ENCODE data around the gene EIF4EBP2. TPM values are rescaled to one million over a fixed set of nuclear protein-coding genes. Genes with fewer than 3 reads are reported as not detected.

The EIF4EBP2 gene
- total RNA-seq, 4 donors from 2014 or later: 68.4 to 87.9 (median 77.2) TPM

DNA sequence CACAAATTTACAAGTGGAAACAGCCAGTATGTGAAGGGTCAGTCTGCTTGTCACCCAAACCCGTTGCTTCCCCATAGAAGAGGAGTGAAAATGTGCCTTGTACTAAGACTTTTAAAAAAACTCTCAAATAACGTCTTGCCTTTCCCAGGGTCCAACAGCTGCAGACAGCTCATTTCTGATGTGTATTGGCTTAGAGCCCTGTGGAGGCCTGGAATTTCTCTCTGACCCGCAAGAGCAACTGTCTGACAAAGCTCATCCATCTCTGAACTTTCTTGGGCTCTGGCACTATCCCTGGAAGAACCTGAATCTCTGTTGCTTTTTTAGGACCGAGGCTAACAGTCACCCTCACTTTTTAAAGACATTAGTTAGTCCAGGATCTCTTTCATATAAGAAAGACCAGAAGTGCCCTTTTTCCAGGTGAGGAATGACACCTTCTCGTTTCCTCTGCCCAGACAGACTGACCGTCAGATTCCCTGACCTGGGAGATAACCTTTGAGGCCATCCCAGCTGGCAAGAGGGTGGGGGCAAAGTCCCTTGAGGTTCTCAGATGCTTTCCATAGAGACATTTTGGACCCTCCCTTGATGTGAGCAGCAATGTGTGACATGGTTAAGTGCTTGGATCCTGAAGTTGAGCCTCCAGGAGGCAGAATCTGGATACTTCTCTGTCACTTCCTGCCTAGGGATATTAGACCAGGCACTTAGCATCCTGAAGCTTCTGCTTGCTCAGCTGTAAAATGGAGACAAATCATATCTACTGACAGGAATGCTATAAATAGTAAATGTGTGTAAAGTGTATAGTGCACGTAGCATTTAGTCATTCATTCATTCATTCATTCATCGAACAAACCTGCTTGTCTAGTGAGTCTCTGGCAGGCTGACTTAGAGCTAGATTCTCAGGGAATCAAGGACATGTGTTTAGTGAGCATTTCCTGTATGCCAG, 42.0 kb downstream of the EIF4EBP2 start:
- Histone ChIP-seq H3K27me3 (peaks cover 0 to 24% of the 10 kb centered on the region in 2 donors), H3K36me3 (no peaks in the 10 kb centered on the region), H3K9me3 (no peaks in the 10 kb centered on the region), H3K4me1 (peaks cover 0 to 16% (median 6%) of the 10 kb centered on the region in 4 donors), H3K4me3 (no peak overlapping the region), H3K27ac (no peak overlapping the region)
- no peak for TF ChIP-seq POLR2A (IDR thresholded peaks at IDR 0.05)
- TF ChIP-seq EP300 (IDR thresholded peaks at IDR 0.05): no peak
- TF ChIP-seq, protein P1, sequence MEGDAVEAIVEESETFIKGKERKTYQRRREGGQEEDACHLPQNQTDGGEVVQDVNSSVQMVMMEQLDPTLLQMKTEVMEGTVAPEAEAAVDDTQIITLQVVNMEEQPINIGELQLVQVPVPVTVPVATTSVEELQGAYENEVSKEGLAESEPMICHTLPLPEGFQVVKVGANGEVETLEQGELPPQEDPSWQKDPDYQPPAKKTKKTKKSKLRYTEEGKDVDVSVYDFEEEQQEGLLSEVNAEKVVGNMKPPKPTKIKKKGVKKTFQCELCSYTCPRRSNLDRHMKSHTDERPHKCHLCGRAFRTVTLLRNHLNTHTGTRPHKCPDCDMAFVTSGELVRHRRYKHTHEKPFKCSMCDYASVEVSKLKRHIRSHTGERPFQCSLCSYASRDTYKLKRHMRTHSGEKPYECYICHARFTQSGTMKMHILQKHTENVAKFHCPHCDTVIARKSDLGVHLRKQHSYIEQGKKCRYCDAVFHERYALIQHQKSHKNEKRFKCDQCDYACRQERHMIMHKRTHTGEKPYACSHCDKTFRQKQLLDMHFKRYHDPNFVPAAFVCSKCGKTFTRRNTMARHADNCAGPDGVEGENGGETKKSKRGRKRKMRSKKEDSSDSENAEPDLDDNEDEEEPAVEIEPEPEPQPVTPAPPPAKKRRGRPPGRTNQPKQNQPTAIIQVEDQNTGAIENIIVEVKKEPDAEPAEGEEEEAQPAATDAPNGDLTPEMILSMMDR (IDR thresholded peaks at IDR 0.05): no peak
- DNase-seq (ENCODE audit: low spot score in 2 of 2): no peak
- WGBS, 2 donors: 53 to 58% methylated on average over 8 of the region's 8 CpGs

DNA sequence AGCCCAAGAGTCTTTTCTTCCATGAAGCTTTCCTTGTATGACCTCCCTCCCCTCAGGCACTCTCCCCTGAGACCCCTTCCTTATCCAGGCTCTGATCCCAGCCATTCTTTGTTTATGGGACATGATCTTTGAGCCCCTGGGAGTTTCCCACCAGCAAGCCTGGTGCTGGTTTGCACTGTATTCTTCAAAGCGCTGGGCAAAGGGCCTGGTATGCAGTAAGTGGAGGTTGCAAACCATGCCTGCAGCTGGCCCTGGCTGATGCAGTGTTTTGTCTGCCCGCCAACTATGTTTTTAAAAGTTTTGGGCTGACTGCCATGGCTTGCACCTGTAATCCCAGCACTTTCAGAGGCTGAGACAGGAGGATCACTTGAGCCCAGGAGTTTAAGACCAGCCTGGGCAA, 44.3 kb downstream of the EIF4EBP2 start:
- H3K27ac ChIP-seq: no peak overlapping the region
- no peak overlapping the region for H3K4me3 ChIP-seq
- H3K36me3 ChIP-seq: no peaks in the 10 kb centered on the region
- peaks cover 0 to 12% (median 0%) of the 10 kb centered on the region in 4 donors for H3K4me1 ChIP-seq
- no peak for DNase-seq (ENCODE audit: low spot score in 2 of 2)
- peaks cover 0 to 2% of the 10 kb centered on the region in 2 donors for H3K27me3 ChIP-seq
- WGBS, 2 donors: 75 to 81% methylated on average over 2 of the region's 2 CpGs
- TF ChIP-seq POLR2A (IDR thresholded peaks at IDR 0.05): no peak
- TF ChIP-seq, protein P1 (IDR thresholded peaks at IDR 0.05): no peak
- no peak for TF ChIP-seq EP300 (IDR thresholded peaks at IDR 0.05)
- H3K9me3 ChIP-seq: no peaks in the 10 kb centered on the region

DNA sequence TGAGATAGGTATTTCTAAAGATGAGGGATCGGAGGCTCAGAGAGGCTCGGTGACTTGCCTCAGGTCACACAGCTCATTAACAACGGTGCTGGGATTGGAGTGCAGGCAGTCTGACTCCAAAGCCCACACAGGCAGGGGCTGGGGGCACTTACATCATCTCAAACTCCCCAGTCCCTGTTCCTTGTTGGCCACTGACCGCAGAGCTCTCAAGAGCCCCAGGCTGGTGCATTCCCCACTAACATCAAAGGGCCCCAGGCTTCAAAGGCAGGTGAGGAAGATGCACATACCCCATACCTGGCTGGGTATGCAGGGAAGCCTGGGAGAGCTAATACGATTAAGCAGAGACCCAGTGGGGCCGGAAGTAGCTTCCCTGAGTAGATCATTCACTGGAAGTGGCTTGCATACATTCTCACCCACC, 51.3 kb downstream of the EIF4EBP2 start:
- no peaks in the 10 kb centered on the region for H3K9me3 ChIP-seq
- peaks cover 0 to 43% (median 18%) of the 10 kb centered on the region in 4 donors for H3K4me1 ChIP-seq
- no peak overlapping the region for H3K27ac ChIP-seq
- WGBS, 2 donors: 67 to 74% methylated on average over 3 to 6 of the region's 6 CpGs
- TF ChIP-seq POLR2A (IDR thresholded peaks at IDR 0.05): no peak
- TF ChIP-seq, protein P1 (IDR thresholded peaks at IDR 0.05): no peak
- no peak for TF ChIP-seq EP300 (IDR thresholded peaks at IDR 0.05)
- H3K36me3 ChIP-seq: no peaks in the 10 kb centered on the region
- H3K4me3 ChIP-seq: no peak overlapping the region
- no peak for DNase-seq (ENCODE audit: low spot score in 2 of 2)
- no peaks in the 10 kb centered on the region for H3K27me3 ChIP-seq

DNA sequence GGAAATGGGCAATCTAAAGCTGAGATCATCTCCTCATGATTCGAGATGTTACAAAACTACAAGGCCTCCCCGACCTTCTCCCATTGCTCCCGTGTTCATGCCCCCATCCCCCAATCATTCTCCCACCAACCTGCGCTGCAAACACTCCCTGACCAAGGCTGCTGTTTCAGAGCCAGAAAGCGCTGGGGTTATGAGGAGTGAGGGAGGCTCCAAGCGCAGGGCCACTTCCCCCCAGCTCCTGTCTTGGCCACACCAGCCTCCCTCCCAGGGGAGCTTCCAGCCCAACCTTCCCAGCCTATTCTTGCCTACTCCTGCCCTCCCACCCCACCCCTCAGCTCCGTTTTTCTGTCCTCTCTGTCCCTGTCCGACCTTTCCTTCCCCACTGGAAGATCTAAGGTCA, 52.2 kb downstream of the EIF4EBP2 start:
- TF ChIP-seq, protein P1 (IDR thresholded peaks at IDR 0.05): no peak
- TF ChIP-seq EP300 (IDR thresholded peaks at IDR 0.05): no peak
- Histone ChIP-seq H3K27ac (peak overlapping the region in 1 of 4 donors; percentile 84), H3K4me3 (no peak overlapping the region), H3K36me3 (no peaks in the 10 kb centered on the region), H3K27me3 (no peaks in the 10 kb centered on the region), H3K9me3 (no peaks in the 10 kb centered on the region), H3K4me1 (peaks cover 0 to 40% (median 18%) of the 10 kb centered on the region in 4 donors)
- 74 to 76% methylated on average over 8 of the region's 8 CpGs for WGBS, 2 donors
- no peak for DNase-seq (ENCODE audit: low spot score in 2 of 2)

DNA sequence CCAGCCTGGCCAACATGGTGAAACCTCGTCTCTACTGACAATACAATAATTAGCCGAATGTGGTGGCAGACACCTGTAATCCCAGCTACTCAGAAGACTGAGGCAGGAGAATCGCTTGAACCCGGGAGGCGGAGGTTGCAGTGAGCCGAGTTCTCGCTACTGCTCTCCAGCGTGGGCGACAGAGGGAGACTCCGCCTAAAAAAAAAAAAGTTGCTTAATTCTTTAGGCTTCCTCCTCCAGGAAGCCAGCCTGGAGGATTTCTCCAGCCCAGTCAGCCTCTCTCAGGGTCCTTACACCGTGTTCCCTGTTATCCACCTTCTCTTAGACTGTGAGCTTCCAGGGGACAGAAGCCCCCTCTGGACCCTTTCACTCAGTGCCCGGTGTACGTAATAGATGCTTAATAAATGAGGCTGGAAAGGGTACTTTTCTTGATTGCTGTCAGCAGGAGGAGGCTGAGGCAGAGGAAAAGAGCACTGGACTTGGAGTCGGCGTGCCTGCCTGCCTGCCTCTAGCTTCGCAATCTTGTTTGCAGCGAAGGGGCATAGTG, 53.9 kb downstream of the EIF4EBP2 start:
- peak overlapping the region; percentile 1 to 84 (median 68) for H3K27ac ChIP-seq
- H3K27me3 ChIP-seq: no peaks in the 10 kb centered on the region
- 60 to 65% methylated on average over 17 of the region's 17 CpGs for WGBS, 2 donors
- H3K4me1 ChIP-seq: peaks cover 0 to 54% (median 21%) of the 10 kb centered on the region in 4 donors
- H3K9me3 ChIP-seq: no peaks in the 10 kb centered on the region
- no peak for DNase-seq (ENCODE audit: low spot score in 2 of 2)
- no peak for TF ChIP-seq POLR2A (IDR thresholded peaks at IDR 0.05)
- TF ChIP-seq, protein P1 (IDR thresholded peaks at IDR 0.05): no peak
- TF ChIP-seq EP300 (IDR thresholded peaks at IDR 0.05): no peak
- H3K36me3 ChIP-seq: no peaks in the 10 kb centered on the region
- peak overlapping the region in 3 of 4 donors; percentile 13 to 46 (median 34) for H3K4me3 ChIP-seq

All from tibial nerve (tissue), 4 donors.